ENCODE measurements around the gene PTPDC1.

DNA sequence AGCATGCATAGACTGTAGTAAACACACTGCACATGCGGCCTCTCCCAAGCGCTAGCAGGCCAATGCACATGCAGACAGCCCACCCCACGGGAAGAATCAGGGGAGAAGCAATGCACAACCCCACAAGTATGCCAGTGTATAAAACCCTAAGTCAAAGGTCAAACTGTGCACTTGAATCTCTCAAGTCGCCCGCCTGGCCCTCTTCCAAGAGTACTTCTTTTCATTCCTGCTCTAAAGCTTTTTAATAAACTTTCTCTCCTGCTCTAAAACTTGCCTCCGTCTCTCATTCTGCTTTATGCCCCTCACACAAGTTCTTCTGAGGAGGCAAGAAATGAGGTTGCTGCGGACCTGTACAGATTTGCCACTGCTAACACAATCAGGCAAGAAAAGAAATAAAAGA lies 50.4 kb downstream of the PTPDC1 start:
- no peak for TF ChIP-seq EZH2 (IDR thresholded peaks at IDR 0.05; ENCODE audit: low read length, unreplicated experiment)
- TF ChIP-seq, protein P1, sequence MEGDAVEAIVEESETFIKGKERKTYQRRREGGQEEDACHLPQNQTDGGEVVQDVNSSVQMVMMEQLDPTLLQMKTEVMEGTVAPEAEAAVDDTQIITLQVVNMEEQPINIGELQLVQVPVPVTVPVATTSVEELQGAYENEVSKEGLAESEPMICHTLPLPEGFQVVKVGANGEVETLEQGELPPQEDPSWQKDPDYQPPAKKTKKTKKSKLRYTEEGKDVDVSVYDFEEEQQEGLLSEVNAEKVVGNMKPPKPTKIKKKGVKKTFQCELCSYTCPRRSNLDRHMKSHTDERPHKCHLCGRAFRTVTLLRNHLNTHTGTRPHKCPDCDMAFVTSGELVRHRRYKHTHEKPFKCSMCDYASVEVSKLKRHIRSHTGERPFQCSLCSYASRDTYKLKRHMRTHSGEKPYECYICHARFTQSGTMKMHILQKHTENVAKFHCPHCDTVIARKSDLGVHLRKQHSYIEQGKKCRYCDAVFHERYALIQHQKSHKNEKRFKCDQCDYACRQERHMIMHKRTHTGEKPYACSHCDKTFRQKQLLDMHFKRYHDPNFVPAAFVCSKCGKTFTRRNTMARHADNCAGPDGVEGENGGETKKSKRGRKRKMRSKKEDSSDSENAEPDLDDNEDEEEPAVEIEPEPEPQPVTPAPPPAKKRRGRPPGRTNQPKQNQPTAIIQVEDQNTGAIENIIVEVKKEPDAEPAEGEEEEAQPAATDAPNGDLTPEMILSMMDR (conservative IDR thresholded peaks at IDR 0.05; ENCODE audit: low read depth, low read length): no peak
